SK-N-SH (cell line): Measurements from ENCODE around the gene TMEM184A. TPM values are rescaled to one million over a fixed set of nuclear protein-coding genes. Genes with fewer than 3 reads are reported as not detected.

Experiments
- CTCF ChIA-PET: fragments of 300-600, 350-600 bp; formaldehyde crosslinking; extraction: SDS; loops from one replicate; lab custom pipeline; 2021; lab: Yijun Ruan, JAX
- POLR2A ChIA-PET: fragments of 350-600 bp; sonication (Branson Sonifier 250); formaldehyde crosslinking; extraction: SDS; loops from one replicate; lab custom pipeline; 2020; ENCODE audit warnings: antibody characterized with exemption, inconsistent platforms; lab: Yijun Ruan, JAX
- DNase-seq: peaks from one replicate; pipeline ENCODE4 v3.0.0; 2012
- H2AFZ ChIP-seq: fragments of 200-600 bp; sonication (generic); 2 replicates; pipeline ENCODE4 v1.8.1; 2016; ENCODE audit warnings: antibody characterized with exemption, mild to moderate bottlenecking, low read depth
- H3F3A ChIP-seq: fragments of 200-600 bp; sonication (generic); replicated peaks from 2 replicates; pipeline ENCODE3; 2016; ENCODE audit warnings: antibody characterized with exemption, mild to moderate bottlenecking; ENCODE audit not compliant: insufficient read depth
- H3K27ac ChIP-seq, 2 experiments: fragments of 200-500 bp in 1 of 2; fragments of 200-600 bp in 1 of 2; sonication (Bioruptor generic) in 1 of 2; sonication (generic), shearing (Covaris generic) in 1 of 2; 2 replicates each; pipeline versions ENCODE4 v1.5.1 to v1.6.1; 2014 to 2016; ENCODE audit warnings: low read depth in 2 of 2, inconsistent platforms in 1 of 2, low read length in 1 of 2, mild to moderate bottlenecking in 1 of 2, mixed read lengths in 1 of 2
- H3K27me3 ChIP-seq: fragments of 200-600 bp; sonication (generic), shearing (Covaris generic); 2 replicates; pipeline ENCODE4 v1.6.1; 2016; ENCODE audit warnings: mixed run types; ENCODE audit not compliant: insufficient read depth
- H3K36me3 ChIP-seq, 2 experiments: fragments of 200-500 bp in 1 of 2; fragments of 200-600 bp in 1 of 2; sonication (Bioruptor generic) in 1 of 2; sonication (generic) in 1 of 2; replicated peaks in 1 of 2; 2 replicates each; pipeline versions ENCODE3 to v1.5.1; 2014 to 2016; ENCODE audit warnings: low read length in 1 of 2, mild to moderate bottlenecking in 1 of 2; ENCODE audit not compliant: insufficient read depth in 2 of 2, control insufficient read depth in 1 of 2
- H3K4me1 ChIP-seq, 2 experiments: fragments of 200-500 bp in 1 of 2; fragments of 200-600 bp in 1 of 2; sonication (Bioruptor generic) in 1 of 2; sonication (generic), shearing (Covaris generic) in 1 of 2; 2 replicates each; pipeline versions ENCODE4 v1.5.1 to v1.6.1; 2014 to 2016; ENCODE audit warnings: low read depth in 1 of 2, low read length in 1 of 2, mixed run types in 1 of 2; ENCODE audit not compliant: insufficient read depth in 2 of 2, control insufficient read depth in 1 of 2
- H3K4me2 ChIP-seq: fragments of 200-600 bp; sonication (generic), shearing (Covaris generic); 2 replicates; pipeline ENCODE4 v1.6.1; 2017; ENCODE audit warnings: mixed run types
- H3K4me3 ChIP-seq, 2 experiments: fragments of 200-500 bp in 1 of 2; fragments of 200-600 bp in 1 of 2; sonication (Bioruptor generic) in 1 of 2; sonication (generic), shearing (Covaris generic) in 1 of 2; 2 replicates each; pipeline versions ENCODE4 v1.5.1 to v1.8.1; 2014 to 2016; ENCODE audit warnings: low read depth in 2 of 2, inconsistent platforms in 1 of 2, low read length in 1 of 2, mild to moderate bottlenecking in 1 of 2, mixed read lengths in 1 of 2, moderate library complexity in 1 of 2
- H3K79me2 ChIP-seq: fragments of 200-600 bp; sonication (generic); 2 replicates; pipeline ENCODE4 v1.8.1; 2017; ENCODE audit warnings: mild to moderate bottlenecking; ENCODE audit not compliant: insufficient read depth
- H3K9ac ChIP-seq: fragments of 200-600 bp; sonication (generic); 2 replicates; pipeline ENCODE4 v1.6.1; 2017; ENCODE audit warnings: mixed run types
- H3K9me2 ChIP-seq: fragments of 200-600 bp; sonication (generic); 2 replicates; pipeline ENCODE4 v1.6.1; 2017; ENCODE audit warnings: mixed run types
- H3K9me3 ChIP-seq: fragments of 200-600 bp; sonication (generic); 2 replicates; pipeline ENCODE4 v1.6.1; 2017; ENCODE audit warnings: mixed run types, mild to moderate bottlenecking, moderate library complexity
- H4K20me1 ChIP-seq: fragments of 200-600 bp; sonication (generic); 2 replicates; pipeline ENCODE4 v1.6.1; 2017; ENCODE audit warnings: mild to moderate bottlenecking, mixed run types; ENCODE audit not compliant: insufficient read depth
- CHD2 ChIP-seq: fragments of 150-350 bp; IDR thresholded peaks from 2 replicates; pipeline ENCODE4 v1.6.1; 2018; ENCODE audit warnings: low read length; ENCODE audit not compliant: partially characterized antibody
- EP300 ChIP-seq, 2 experiments: IDR thresholded peaks; 2 replicates each; pipeline versions ENCODE4 v1.4.0 to v1.6.1; 2012; ENCODE audit warnings: borderline replicate concordance in 1 of 2, low read depth in 1 of 2, low read length in 1 of 2
- EZH2phosphoT487 ChIP-seq: fragments of 200-600 bp; sonication (generic); IDR thresholded peaks from 2 replicates; pipeline ENCODE4 v1.6.1; 2017; ENCODE audit warnings: low read depth, mixed run types, mild to moderate bottlenecking, antibody characterized with exemption, moderate library complexity, borderline replicate concordance
- FOSL2 ChIP-seq: IDR thresholded peaks from 2 replicates; pipeline ENCODE4 v1.4.0; 2012; ENCODE audit warnings: low read depth, mild to moderate bottlenecking, moderate library complexity, borderline replicate concordance
- GATA2 ChIP-seq: sonication (generic); formaldehyde crosslinking; IDR thresholded peaks from 2 replicates; pipeline ENCODE4 v1.5.0; 2020; ENCODE audit warnings: mild to moderate bottlenecking, missing genetic modification reagents
- IRF3 ChIP-seq: fragments of 150-350 bp; IDR thresholded peaks from 2 replicates; pipeline ENCODE4 v1.6.1; 2016; ENCODE audit warnings: mild to moderate bottlenecking, low read depth, low read length
- MAX ChIP-seq: IDR thresholded peaks from 2 replicates; pipeline ENCODE4 v1.4.0; 2012; ENCODE audit warnings: low read depth
- MEF2A ChIP-seq: IDR thresholded peaks from 2 replicates; pipeline ENCODE4 v1.4.0; 2012; ENCODE audit warnings: low read depth, borderline replicate concordance
- MXI1 ChIP-seq: IDR thresholded peaks from 2 replicates; pipeline ENCODE4 v1.6.1; 2012; ENCODE audit warnings: mild to moderate bottlenecking, low read depth, low read length, improper control_type of control experiment
- NFIC ChIP-seq: IDR thresholded peaks from 2 replicates; pipeline ENCODE4 v1.4.0; 2012; ENCODE audit warnings: borderline replicate concordance
- PBX3 ChIP-seq: IDR thresholded peaks from 2 replicates; pipeline ENCODE4; 2012
- POLR2AphosphoS5 ChIP-seq: IDR thresholded peaks from 2 replicates; pipeline ENCODE4 v1.6.1; 2012; ENCODE audit warnings: low read depth, low read length
- RCOR1 ChIP-seq: fragments of 150-350 bp; IDR thresholded peaks from 2 replicates; pipeline ENCODE4 v1.6.1; 2017; ENCODE audit warnings: antibody characterized with exemption, low read length
- SIN3A ChIP-seq: IDR thresholded peaks from 2 replicates; pipeline ENCODE4 v1.6.1; 2012; ENCODE audit warnings: low read depth, mild to moderate bottlenecking, low read length, moderate library complexity, borderline replicate concordance
- SMC3 ChIP-seq: IDR thresholded peaks from 2 replicates; pipeline ENCODE4 v1.6.1; 2012; ENCODE audit warnings: low read depth, low read length, improper control_type of control experiment
- TCF12 ChIP-seq: IDR thresholded peaks from 2 replicates; pipeline ENCODE4 v1.4.0; 2012
- TEAD4 ChIP-seq: IDR thresholded peaks from 2 replicates; pipeline ENCODE4 v1.4.0; 2012; ENCODE audit warnings: mild to moderate bottlenecking, borderline replicate concordance; ENCODE audit not compliant: insufficient read depth
- YY1 ChIP-seq: IDR thresholded peaks from 2 replicates; pipeline ENCODE4 v1.4.0; 2012; ENCODE audit warnings: low read depth, mild to moderate bottlenecking
- WGBS: methylation state at CpG from one replicate; pipeline ENCODE4 v1.1.6; 2017; ENCODE audit warnings: low lambda C conversion rate; 5-methylcytosine and 5-hydroxymethylcytosine counted together
- polyA plus RNA-seq, 3 experiments: library from polyadenylated mRNA; depleted of rRNA; stranded (reverse); fragments of >200 nt; gene quantifications; 2 replicates each; pipeline ENCODE4 v1.2.3, GENCODE V29; 2012
- TF ChIP-seq, protein P1 (sequence below): fragments of 150-350 bp; IDR thresholded peaks from 2 replicates; pipeline ENCODE4 v1.6.1; 2017; ENCODE audit warnings: antibody characterized with exemption, low read length, low read depth, borderline replicate concordance
- TF ChIP-seq, protein P2 (sequence below): IDR thresholded peaks from 2 replicates; pipeline ENCODE4 v1.4.0; 2012; ENCODE audit warnings: low read depth, borderline replicate concordance

The TMEM184A gene
- polyA plus RNA-seq, 1 of the 3 experiments (the other 2 are of a cell fraction), result 1.5 TPM

GRCh38 chr7:1555046-1555812 lies 776 bp downstream of the TMEM184A start:
- ChIA-PET CTCF (interaction anchor here (1.0 to 3.4 kb wide), 14 partner anchors 12 to 675 kb away, joined by 3 to 24 read pairs (median 4); no protein-coding TSS in a partner anchor), POLR2A (interaction anchor here (0.6 kb wide), 1 partner anchor 842 kb away, joined by 3 read pairs; no protein-coding TSS in a partner anchor)
- Histone ChIP-seq H4K20me1 (no peaks in the 10 kb centered on the region), H3K79me2 (no peaks in the 10 kb centered on the region), H3K4me1 (peaks cover 14% of the 10 kb centered on the region in 2 experiments; a peak in 3 of 4 replicates), H3K4me3 (no peak overlapping the region), H3K9me2 (no peaks in the 10 kb centered on the region), H3K9me3 (no peaks in the 10 kb centered on the region), H3K9ac (peak overlapping the region; percentile 51; the same call in 1 of the 2 replicates), H3K36me3 (no peaks in the 10 kb centered on the region), H3K27ac (peak overlapping the region in 1 of 2 experiments; percentile 16; a peak in 1 of 4 replicates), H3K4me2 (peak overlapping the region; percentile 48; the same call in 1 of the 2 replicates), H2AFZ (peak overlapping the region; percentile 79), H3F3A (peaks cover 12% of the 10 kb centered on the region), H3K27me3 (no peaks in the 10 kb centered on the region)
- DNase-seq, result peak; percentile 74
- WGBS, result 48% methylated on average over 19 of the region's 35 CpGs
- TF ChIP-seq MEF2A (no peak), IRF3 (no peak), MAX (peak; percentile 76), MXI1 (no peak), PBX3 (peak; percentile 81), NFIC (peak; percentile 62), EP300 (IDR thresholded peaks at IDR 0.05; ENCODE audit: borderline replicate concordance in 1 of 2, low read depth in 1 of 2, low read length in 1 of 2) (peak in 1 of 2 experiments; percentile 82; a peak in 1 of 4 replicates), GATA2 (CRISPR knock-in tag) (no peak), SIN3A (peak; percentile 40; the same call in 1 of the 2 replicates), CHD2 (no peak), TCF12 (peak; percentile 98), EZH2phosphoT487 (no peak), POLR2AphosphoS5 (peak; percentile 35; the same call in 1 of the 2 replicates), TEAD4 (0 out of 2 replicates have a peak, but pooled peaks have one; percentile 31), SMC3 (no peak), YY1 (no peak), RCOR1 (no peak), FOSL2 (peak; percentile 90; the same call in 1 of the 2 replicates)
- TF ChIP-seq, protein P1, sequence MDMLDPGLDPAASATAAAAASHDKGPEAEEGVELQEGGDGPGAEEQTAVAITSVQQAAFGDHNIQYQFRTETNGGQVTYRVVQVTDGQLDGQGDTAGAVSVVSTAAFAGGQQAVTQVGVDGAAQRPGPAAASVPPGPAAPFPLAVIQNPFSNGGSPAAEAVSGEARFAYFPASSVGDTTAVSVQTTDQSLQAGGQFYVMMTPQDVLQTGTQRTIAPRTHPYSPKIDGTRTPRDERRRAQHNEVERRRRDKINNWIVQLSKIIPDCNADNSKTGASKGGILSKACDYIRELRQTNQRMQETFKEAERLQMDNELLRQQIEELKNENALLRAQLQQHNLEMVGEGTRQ, result no peak
- TF ChIP-seq, protein P2, sequence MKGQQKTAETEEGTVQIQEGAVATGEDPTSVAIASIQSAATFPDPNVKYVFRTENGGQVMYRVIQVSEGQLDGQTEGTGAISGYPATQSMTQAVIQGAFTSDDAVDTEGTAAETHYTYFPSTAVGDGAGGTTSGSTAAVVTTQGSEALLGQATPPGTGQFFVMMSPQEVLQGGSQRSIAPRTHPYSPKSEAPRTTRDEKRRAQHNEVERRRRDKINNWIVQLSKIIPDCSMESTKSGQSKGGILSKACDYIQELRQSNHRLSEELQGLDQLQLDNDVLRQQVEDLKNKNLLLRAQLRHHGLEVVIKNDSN, result no peak
